OCI-M2 (cell line): Measurements from ENCODE around the gene IDH3B.
A peak's percentile ranks its signal among the peaks of the same experiment; 100 is the strongest.

Experiments
- DNase-seq: peaks from one replicate; lab custom pipeline; 2025; ENCODE audit not compliant: unreplicated experiment; lab: John Stamatoyannopoulos, UW

IDH3B gene

DNA sequence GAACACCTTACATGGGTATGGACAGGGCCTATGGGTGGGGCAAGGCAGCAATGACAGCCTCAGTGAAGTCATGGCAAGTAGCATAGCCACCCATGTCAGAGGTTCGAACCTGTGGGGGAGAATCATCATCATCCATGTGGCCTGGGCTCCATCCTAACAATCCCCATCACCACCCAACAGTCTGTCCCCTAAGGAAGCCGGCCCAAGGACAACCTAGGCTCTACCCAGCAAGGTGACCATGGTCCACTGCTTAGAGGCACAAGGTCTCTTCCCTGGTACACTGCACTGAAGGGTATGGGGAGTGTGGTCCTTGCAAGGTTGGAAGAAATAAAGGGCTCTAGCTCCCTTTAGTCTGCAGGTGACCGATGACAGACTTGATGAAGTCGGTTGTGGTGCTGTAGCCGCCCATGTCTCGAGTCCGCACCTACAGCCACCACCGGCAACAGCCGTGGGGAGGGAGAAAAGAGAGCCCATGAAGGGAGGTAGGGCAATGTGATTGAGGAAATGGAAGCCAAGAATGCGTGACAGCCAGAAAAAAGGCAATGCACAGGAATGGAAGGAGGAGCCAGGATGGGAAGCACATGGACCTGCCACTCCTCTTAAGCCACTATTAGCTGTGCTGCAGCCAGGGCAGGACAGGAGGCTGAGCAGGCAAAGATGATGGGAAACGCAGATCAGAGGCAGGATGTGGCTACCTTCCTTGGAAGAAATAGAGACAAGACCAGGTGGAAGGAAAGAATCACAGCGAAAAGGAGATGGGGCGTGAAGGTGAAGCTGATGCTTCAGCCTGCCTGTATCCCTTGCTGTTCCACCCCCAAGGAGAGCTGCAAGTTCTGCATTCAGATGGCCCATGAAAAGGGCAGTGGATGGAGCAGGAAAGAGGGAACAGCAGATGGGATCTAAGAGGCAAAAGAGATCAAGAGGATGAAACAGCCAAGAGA, 5.3 kb downstream of the IDH3B start:
- no peak for DNase-seq

- no peak for DNase-seq
These were observed 6.3 kb downstream of the IDH3B start for GRCh38 chr20:2657674-2658073.

GRCh38 chr20:2657241-2657640, 6.8 kb downstream of the IDH3B start:
- DNase-seq = no peak

- DNase-seq = no peak
These were observed 7.4 kb downstream of the IDH3B start for GRCh38 chr20:2656471-2657117.

DNA sequence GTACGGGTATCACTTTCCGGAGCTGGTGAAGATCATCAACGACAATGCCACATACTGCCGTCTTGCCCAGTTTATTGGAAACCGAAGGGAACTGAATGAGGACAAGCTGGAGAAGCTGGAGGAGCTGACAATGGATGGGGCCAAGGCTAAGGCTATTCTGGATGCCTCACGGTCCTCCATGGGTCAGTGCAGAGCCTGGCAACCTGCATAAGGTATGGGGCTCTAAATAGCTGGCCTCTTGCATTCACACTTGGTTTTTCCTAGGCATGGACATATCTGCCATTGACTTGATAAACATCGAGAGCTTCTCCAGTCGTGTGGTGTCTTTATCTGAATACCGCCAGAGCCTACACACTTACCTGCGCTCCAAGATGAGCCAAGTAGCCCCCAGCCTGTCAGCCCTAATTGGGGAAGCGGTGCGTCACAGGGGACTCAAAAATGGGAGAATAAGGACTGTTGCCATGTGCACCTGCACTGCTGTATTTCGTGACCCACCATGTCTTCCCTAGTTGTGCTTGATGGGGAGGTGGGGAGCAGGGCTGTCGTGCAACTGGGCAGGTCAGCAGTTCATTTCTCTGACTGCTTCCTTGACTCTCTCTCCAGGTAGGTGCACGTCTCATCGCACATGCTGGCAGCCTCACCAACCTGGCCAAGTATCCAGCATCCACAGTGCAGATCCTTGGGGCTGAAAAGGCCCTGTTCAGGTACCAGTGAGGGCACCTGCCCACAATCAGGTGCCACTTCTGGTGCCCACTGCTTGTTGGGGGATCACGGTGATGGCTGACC, 8.5 kb downstream of the IDH3B start:
- DNase-seq = no peak

GRCh38 chr20:2654831-2655230, 9.2 kb downstream of the IDH3B start:
- no peak for DNase-seq

- DNase-seq = no peak
These were observed 9.6 kb downstream of the IDH3B start for GRCh38 chr20:2654384-2654822.

- DNase-seq = no peak
These were observed 10.2 kb downstream of the IDH3B start for GRCh38 chr20:2653556-2654383.

- no peak for DNase-seq
These were observed 11.1 kb downstream of the IDH3B start for GRCh38 chr20:2652724-2653555.

DNA sequence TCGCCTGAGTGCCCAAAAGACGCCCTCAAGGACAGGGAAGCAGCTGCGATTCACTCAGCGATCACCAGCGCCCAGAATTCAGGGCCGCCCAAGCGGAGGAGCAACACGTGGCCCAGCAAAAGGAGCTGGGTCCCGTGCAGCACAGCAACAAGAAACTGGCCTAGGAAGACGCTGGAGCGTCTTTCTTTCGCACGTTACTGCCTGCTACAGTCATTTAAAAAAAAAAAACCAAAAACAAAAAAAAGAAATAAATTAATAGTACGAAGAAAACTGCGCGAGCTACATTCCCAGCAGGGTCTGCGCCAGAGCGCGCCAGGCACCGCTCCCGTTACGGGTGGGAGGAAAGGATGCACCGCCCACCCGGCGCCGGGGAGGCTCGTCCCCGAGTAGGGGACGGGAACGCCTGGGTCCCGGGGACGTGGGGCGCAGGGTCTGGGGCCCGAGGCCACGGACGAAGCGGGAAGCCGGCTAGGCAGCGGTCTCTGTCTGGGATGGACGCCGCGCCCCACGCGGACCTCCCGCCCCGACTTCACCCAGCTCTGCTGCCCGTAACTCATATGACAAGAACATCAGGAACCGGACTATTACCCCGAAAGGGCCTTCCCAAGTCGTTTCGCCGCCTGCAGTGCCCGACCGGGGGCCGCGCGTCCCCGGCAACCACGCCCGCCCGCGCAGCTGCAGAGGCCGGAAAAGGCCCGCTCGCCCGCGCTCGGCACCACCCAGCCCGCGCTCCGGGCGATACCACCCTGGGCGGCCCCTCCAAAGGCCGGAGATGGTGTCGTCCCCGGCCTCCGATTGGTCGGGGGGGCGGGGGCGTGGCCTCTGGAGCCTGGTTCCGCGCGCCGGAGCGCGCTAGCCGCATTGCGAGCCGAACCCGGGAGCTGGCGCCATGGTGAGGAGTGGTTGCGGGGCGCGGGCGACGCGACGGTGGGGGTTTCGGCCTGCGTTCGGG, 12.0 kb downstream of the IDH3B start, which contains the start of gene NOP56:
NOP56 (plus strand) TSS at position 861 of the 952 bp plus-strand sequence; CDS start at position 890, 29 bp downstream.
- peak; percentile 70 for DNase-seq

DNA sequence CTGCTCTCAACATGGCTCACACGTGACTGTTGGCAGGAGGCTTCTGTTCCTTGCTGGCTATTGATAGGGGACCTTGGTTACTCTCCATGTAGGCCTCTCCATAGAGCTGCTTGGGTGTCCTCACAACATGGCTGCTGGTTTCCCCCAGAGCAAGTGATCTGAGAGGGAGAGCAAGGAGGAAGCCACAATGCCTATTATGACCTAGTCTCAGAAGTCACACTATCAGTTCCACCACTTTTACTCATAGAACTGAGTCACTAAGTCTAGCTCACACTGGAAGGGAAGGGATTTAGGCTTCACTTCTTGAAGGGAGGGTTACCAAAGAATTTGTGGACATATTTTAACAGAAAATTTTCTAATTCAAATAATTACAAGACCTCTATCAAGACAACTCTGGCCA, 20.3 kb downstream of the IDH3B start:
- no peak for DNase-seq

GRCh38 chr20:2640899-2641298, 23.1 kb downstream of the IDH3B start:
- DNase-seq = no peak

DNA sequence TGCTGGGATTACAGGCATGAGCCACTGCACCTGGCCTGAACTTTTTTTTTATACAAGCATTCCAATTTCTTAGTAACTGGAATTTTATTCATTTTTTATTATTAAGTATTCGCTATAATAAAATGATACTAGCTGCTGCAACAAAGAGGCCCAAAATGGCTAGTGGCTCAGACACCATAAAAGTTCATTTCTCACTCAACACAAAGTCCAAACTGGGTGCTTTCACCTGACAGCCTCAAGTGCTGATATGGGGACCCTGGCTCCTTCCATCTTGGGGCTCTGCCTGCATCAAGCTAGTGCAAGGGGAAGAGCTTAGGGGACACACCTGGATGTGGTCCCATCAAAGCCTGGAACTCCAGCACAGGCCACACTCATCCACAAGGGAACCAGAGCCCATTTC, 23.8 kb downstream of the IDH3B start:
- no peak for DNase-seq

DNA sequence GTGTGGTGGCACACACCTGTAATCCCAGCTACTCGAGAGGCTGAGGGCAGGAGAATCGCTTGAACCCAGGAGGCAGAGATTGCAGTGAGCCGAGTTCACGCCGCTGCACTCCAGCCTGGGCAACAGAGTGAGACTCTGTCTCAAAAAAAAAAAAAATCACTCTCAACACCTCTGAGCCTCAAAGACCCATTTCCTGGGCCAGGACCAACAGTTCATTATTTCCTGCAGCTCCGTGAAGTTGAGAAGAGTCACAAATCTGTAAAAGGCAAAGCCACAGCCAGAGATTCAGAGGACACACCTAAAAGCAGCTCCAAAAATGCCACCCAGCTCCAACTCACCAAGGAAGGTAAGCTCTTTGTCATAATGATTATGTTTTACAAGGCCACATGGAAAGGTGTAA, 26.8 kb downstream of the IDH3B start:
- no peak for DNase-seq

DNA sequence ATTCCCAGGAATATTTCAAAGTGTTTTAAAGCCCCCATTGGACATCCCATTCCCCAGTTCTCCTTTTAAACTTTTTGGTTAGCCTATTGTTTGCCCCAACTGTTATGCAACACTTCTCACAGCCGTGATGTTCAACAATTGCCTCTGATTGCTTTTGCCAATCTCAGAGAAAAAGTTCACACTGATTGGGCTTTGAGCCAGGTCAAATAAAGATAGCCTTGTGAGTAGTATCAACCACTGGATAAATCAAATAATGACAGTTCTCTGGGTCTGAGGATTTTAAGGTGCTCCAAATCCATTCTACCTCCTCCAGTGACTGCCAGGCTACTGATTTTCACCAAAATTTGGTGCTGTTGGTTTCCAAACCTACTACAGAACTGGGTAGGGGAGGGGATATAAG, 30.6 kb downstream of the IDH3B start:
- DNase-seq = no peak

GRCh38 chr20:2631228-2631627, 32.8 kb downstream of the IDH3B start:
- no peak for DNase-seq

DNA sequence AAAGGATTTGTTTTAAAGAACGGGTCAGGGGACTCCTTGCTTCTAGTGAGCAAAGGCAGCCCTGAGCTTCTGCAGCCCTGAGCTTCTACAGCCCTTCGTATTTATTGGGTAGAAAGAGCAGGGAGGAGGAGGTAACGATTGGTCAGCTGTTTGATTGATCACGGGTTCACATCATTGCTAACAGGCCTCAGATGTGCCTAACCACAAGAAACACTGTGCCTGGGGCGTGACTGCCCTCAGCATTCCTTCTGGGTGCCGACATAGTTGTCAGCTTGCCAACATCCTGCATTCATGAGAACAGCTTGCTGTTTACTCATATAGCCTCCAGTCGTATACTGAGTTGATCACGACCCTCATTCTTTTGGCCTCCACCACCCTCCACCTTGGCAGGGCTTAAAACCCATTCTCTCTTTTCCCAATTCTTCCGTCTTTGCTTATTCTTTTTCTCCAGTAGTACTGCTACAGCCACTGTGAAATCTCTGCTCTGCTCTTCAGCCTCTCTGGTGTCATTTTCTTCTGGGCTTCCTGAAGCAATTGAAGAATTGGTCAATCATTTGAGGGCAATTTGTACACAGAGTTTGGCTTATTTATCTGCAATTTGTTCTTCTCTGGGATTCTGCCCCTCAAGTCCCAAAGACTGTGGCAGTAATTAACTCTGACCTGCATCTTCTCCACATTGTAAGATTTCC, 37.0 kb downstream of the IDH3B start:
- DNase-seq = no peak

GRCh38 chr20:2625062-2625461, 39.0 kb downstream of the IDH3B start:
- DNase-seq = no peak
